Colonic mucosa (tissue), 4 donors: Measurements from ENCODE around the gene FBXL12. TPM values are rescaled to one million over a fixed set of nuclear protein-coding genes. Genes with fewer than 3 reads are reported as not detected.

Experiments used
- DNase-seq: peaks from one replicate; pipeline ENCODE4 v3.0.0-alpha.2; 2020
- H3K27ac ChIP-seq: fragments of 200-600 bp; one replicate; pipeline ENCODE4 v1.8.0; 2021
- H3K27me3 ChIP-seq: fragments of 200-600 bp; one replicate; pipeline ENCODE4 v1.8.0; 2021
- H3K36me3 ChIP-seq: fragments of 200-600 bp; one replicate; pipeline ENCODE4 v1.8.0; 2021
- H3K4me1 ChIP-seq: fragments of 200-600 bp; one replicate; pipeline ENCODE4 v1.8.0; 2021; ENCODE audit warnings: mild to moderate bottlenecking
- H3K4me3 ChIP-seq: fragments of 200-600 bp; one replicate; pipeline ENCODE4 v1.8.0; 2021
- H3K9ac ChIP-seq, 2 donors: one replicate each; pipeline ENCODE4 v1.7.0; 2013; ENCODE audit warnings: control low read depth in 2 of 2, low read depth in 2 of 2, low read length in 2 of 2
- H3K9me3 ChIP-seq: fragments of 200-600 bp; one replicate; pipeline ENCODE4 v1.8.0; 2021
- CTCF ChIP-seq: fragments of 200-600 bp; IDR thresholded peaks from one replicate; pipeline ENCODE4 v1.8.0; 2022; ENCODE audit warnings: antibody characterized with exemption, mild to moderate bottlenecking
- intact Hi-C: fragments of 100-400 bp; cut with DNase I; formaldehyde crosslinking; loops from one replicate; pipeline ENCODE4 v1.14.1; 2022
- total RNA-seq, 2 donors: library from RNA; stranded (reverse); fragmentation: NEBNext Ultra II Directional in 1 of 2; extraction: Animal tissue kit (Norgen Biotek cat#: 25700) in 1 of 2; gene quantifications; one replicate each; pipeline ENCODE4 v1.2.1, GENCODE V29; 2021
- donor health status: healthy.
- donor health status: DM: no; HTN: no; CAD: no.
- donor health status: DM: no; HTN: no; CAD: no.

FBXL12 gene
- total RNA-seq, 2 donors from 2014 or later, result 30.5 to 30.7 TPM

GRCh38 chr19:9768175-9769112, 50.4 kb downstream of the FBXL12 start, which contains the start of gene ZNF846:
TSS of gene ZNF846 (minus strand) at chr19:9768738. CDS start at chr19:9764950, 3,788 bp downstream.
- intact Hi-C loops, result loop anchor here (5.0 kb wide), 1 partner anchor 96 kb away; no protein-coding TSS in a partner anchor
- DNase-seq, result peak; percentile 96
- Histone ChIP-seq H3K27ac (peak within 1 kb of the TSS; percentile 98), H3K9me3 (no peaks in the 10 kb centered on the region), H3K36me3 (no peaks in the 10 kb centered on the region), H3K4me1 (peaks cover 6% of the 10 kb centered on the region), H3K9ac (peak within 1 kb of the TSS; percentile 68 to 82), H3K4me3 (peak within 1 kb of the TSS; percentile 83), H3K27me3 (no peaks in the 10 kb centered on the region)
- no peak for TF ChIP-seq CTCF

Other genes with a start within 250 kb of the FBXL12 start
- 10 to 100 TPM; 18.3 to 24.3 TPM for gene ZNF121, start 234.6 kb downstream of the FBXL12 start, total RNA-seq
- 10 to 100 TPM; 29.7 to 32.2 TPM for gene ZNF561, start 197.8 kb downstream of the FBXL12 start, total RNA-seq
- gene ZNF562, start 144.0 kb downstream of the FBXL12 start, total RNA-seq, result 10 to 100 TPM; 34.7 to 37.2 TPM
- 10 to 100 TPM in 1 of 2 donors, 1 to 10 TPM in 1; 9.2 to 10.5 TPM for gene ZNF846, start 50.3 kb downstream of the FBXL12 start, total RNA-seq
- 100 to 1,000 TPM; 316 to 384 TPM for gene UBL5, start 8.8 kb upstream of the FBXL12 start, total RNA-seq
- gene PIN1, start 16.2 kb upstream of the FBXL12 start, total RNA-seq, result 10 to 100 TPM; 47.9 to 88.3 TPM
- 1 to 10 TPM; 1.2 to 1.9 TPM for gene OLFM2, start 117.4 kb upstream of the FBXL12 start, total RNA-seq
- 1 to 10 TPM; 2.4 to 5.5 TPM for gene COL5A3, start 191.4 kb upstream of the FBXL12 start, total RNA-seq
- under 1 TPM in 1 of 2 donors, not detected in 1; 0.24 TPM for gene RDH8, start 194.4 kb upstream of the FBXL12 start, total RNA-seq